Astrocyte of the cerebellum (primary cell): Measurements from ENCODE around the gene ARL10.

Source experiments
- DNase-seq: peaks from one replicate; pipeline ENCODE4 v3.0.0-alpha.2; 2011; ENCODE audit warnings: low read depth
- H3K4me3 ChIP-seq: 2 replicates; pipeline ENCODE4 v1.5.1; 2011; ENCODE audit warnings: mild to moderate bottlenecking, low read depth, low read length, moderate library complexity
- CTCF ChIP-seq: IDR thresholded peaks from 2 replicates; pipeline ENCODE4 v1.5.1; 2012; ENCODE audit warnings: low read length, low read depth, moderate library complexity, mild to moderate bottlenecking; ENCODE audit errors: missing control alignments
- in situ Hi-C: cut with HindIII; loops from 2 replicates; pipeline ENCODE4 v1.10.0; 2017; ENCODE audit warnings: low sequenced_read_pairs

ARL10 gene

GRCh38 chr5:176382721-176383120, 17.4 kb downstream of the ARL10 start:
- in situ Hi-C loops = no loop called here
- no peak overlapping the region for H3K4me3 ChIP-seq
- no peak for TF ChIP-seq CTCF
- no peak for DNase-seq

GRCh38 chr5:176383248-176383905, 18.1 kb downstream of the ARL10 start:
- no peak for TF ChIP-seq CTCF
- no peak overlapping the region for H3K4me3 ChIP-seq
- no peak for DNase-seq
- in situ Hi-C loops = no loop called here

- no peak overlapping the region for H3K4me3 ChIP-seq
- DNase-seq = no peak
- in situ Hi-C loops = no loop called here
- no peak for TF ChIP-seq CTCF
These were observed 18.7 kb downstream of the ARL10 start for GRCh38 chr5:176383961-176384360.

GRCh38 chr5:176384366-176384930, 19.2 kb downstream of the ARL10 start:
- TF ChIP-seq CTCF = no peak
- no peak for DNase-seq
- in situ Hi-C loops = no loop called here
- no peak overlapping the region for H3K4me3 ChIP-seq

- TF ChIP-seq CTCF = no peak
- DNase-seq = no peak
- in situ Hi-C loops = no loop called here
- no peak overlapping the region for H3K4me3 ChIP-seq
These were observed 19.7 kb downstream of the ARL10 start for GRCh38 chr5:176384991-176385390.

- H3K4me3 ChIP-seq = no peak overlapping the region
- in situ Hi-C loops = no loop called here
These were observed 21.2 kb downstream of the ARL10 start for GRCh38 chr5:176386491-176386890.

More at GRCh38 chr5:176386491-176386890, 21.2 kb downstream of the ARL10 start:
- TF ChIP-seq CTCF = no peak
- no peak for DNase-seq
